T-helper 2 cell treated with Interferon-gamma antibody and Interleukin-4, amounts not matched to agents 5 μg/mL and 100 μg/mL, for 36 hours (primary cell): Measurements from ENCODE around the gene SPCS3.
"Not testable (repeated sequence)": the region's sequence is repeated elsewhere in the genome, so short reads cannot be mapped to it uniquely, and the experiment has no call there.

Experiments used
- DNase-seq: peaks from one replicate; pipeline ENCODE4 v3.0.0; 2021; ENCODE audit warnings: low spot score
- H3K27ac Mint-ChIP-seq: one replicate; pipeline ENCODE4 v1.8.0; 2021; ENCODE audit warnings: mild to moderate bottlenecking, mixed read lengths
- H3K27me3 Mint-ChIP-seq: one replicate; pipeline ENCODE4 v1.8.0; 2021; ENCODE audit warnings: low read depth, mixed read lengths
- H3K36me3 Mint-ChIP-seq: one replicate; pipeline ENCODE4 v1.8.0; 2021; ENCODE audit warnings: low read depth, mixed read lengths
- H3K4me1 Mint-ChIP-seq: one replicate; pipeline ENCODE4 v1.8.0; 2021; ENCODE audit warnings: low read depth, mixed read lengths
- H3K4me3 Mint-ChIP-seq: one replicate; pipeline ENCODE4 v1.8.0; 2022; ENCODE audit warnings: mild to moderate bottlenecking, moderate library complexity, mixed read lengths
- H3K9me3 Mint-ChIP-seq: one replicate; pipeline ENCODE4 v1.8.0; 2021; ENCODE audit warnings: mixed read lengths

The SPCS3 gene

GRCh38 chr4:176292920-176293319, 26.8 kb upstream of the SPCS3 start:
- Mint-ChIP-seq H3K36me3 (no peaks in the 10 kb centered on the region), H3K4me3 (no peak overlapping the region), H3K27me3 (peaks cover 6% of the 10 kb centered on the region), H3K4me1 (no peaks in the 10 kb centered on the region), H3K27ac (no peak overlapping the region), H3K9me3 (no peaks in the 10 kb centered on the region)
- no peak for DNase-seq

DNA sequence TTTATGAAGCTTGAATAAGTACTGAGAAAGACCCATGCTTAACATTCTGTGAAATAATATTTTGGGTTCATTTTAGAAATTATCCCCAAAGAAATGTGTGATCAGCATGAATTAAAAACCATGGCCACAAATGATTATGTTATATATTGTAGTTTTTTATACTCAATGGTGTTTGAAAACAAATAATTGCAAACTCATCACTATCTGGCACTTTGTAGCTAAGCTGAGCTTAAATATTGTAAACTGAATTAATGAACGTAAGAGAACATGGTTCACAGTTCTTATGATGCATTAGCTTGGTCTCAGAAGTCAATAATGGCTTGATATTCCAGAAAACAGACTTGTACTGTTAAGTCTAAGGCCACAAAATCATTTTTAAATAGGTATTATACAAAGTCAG, 26.1 kb upstream of the SPCS3 start:
- Mint-ChIP-seq H3K27me3 (peaks cover 2% of the 10 kb centered on the region), H3K36me3 (no peaks in the 10 kb centered on the region), H3K27ac (no peak overlapping the region), H3K4me1 (no peaks in the 10 kb centered on the region), H3K4me3 (no peak overlapping the region), H3K9me3 (no peaks in the 10 kb centered on the region)
- no peak for DNase-seq

GRCh38 chr4:176295907-176296306, 23.9 kb upstream of the SPCS3 start:
- not testable (repeated sequence) for DNase-seq, H3K4me3 Mint-ChIP-seq, H3K36me3 Mint-ChIP-seq, H3K9me3 Mint-ChIP-seq, H3K27me3 Mint-ChIP-seq, H3K27ac Mint-ChIP-seq, H3K4me1 Mint-ChIP-seq

GRCh38 chr4:176298664-176299063, 21.1 kb upstream of the SPCS3 start:
- Mint-ChIP-seq H3K36me3 (no peaks in the 10 kb centered on the region), H3K27me3 (peaks cover 3% of the 10 kb centered on the region), H3K4me1 (no peaks in the 10 kb centered on the region), H3K4me3 (no peak overlapping the region), H3K9me3 (no peaks in the 10 kb centered on the region), H3K27ac (no peak overlapping the region)
- DNase-seq = no peak

DNA sequence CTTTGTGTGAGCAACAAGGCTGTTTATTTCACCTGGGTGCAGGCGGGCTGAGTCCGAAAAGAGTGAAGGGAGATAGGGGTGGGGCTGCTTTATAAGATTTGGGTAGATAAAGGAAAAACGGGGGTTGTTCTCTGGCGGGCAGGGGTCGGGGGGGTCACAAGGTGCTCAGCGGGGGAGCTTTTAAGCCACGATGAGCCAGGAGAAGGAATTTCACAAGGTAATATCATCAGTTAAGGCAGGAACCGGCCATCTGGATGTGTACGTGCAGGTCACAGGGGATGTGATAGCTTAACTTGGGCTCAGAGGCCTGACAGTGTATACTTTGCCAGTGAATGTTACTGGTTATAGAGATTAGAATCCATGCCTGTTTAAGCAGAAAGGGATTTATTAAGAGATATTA, 19.7 kb upstream of the SPCS3 start:
- Mint-ChIP-seq H3K4me1 (no peaks in the 10 kb centered on the region), H3K27ac (no peak overlapping the region), H3K36me3 (no peaks in the 10 kb centered on the region), H3K27me3 (peaks cover 7% of the 10 kb centered on the region), H3K9me3 (no peaks in the 10 kb centered on the region), H3K4me3 (no peak overlapping the region)
- DNase-seq = no peak

DNA sequence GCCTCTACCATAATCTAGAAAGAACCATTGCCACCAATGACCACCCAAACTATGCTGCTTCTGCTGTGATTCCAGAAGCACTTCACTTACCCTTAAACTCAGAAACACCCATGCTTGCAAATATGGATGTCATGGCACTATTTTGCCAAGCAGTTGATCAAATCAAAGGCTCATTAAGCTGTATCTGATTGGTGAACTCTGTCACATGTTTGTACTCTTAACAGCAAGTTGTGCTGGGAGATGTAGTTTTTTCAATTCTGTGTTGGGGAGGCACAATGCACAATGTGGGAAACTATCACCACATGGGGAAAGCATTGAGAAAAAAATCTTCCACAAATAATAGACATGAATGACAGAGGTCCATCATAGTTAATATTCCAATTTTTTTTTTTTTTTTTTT, 19.2 kb upstream of the SPCS3 start:
- H3K4me1 Mint-ChIP-seq = no peaks in the 10 kb centered on the region
- H3K9me3 Mint-ChIP-seq = no peaks in the 10 kb centered on the region
- peaks cover 7% of the 10 kb centered on the region for H3K27me3 Mint-ChIP-seq
- no peak overlapping the region for H3K4me3 Mint-ChIP-seq
- DNase-seq = no peak
- no peak overlapping the region for H3K27ac Mint-ChIP-seq
- no peaks in the 10 kb centered on the region for H3K36me3 Mint-ChIP-seq

- Mint-ChIP-seq H3K27ac (no peak overlapping the region), H3K36me3 (no peaks in the 10 kb centered on the region), H3K9me3 (no peaks in the 10 kb centered on the region), H3K4me3 (no peak overlapping the region), H3K27me3 (peaks cover 7% of the 10 kb centered on the region), H3K4me1 (no peaks in the 10 kb centered on the region)
- no peak for DNase-seq
Measured at GRCh38 chr4:176302283-176303275, 17.2 kb upstream of the SPCS3 start.

DNA sequence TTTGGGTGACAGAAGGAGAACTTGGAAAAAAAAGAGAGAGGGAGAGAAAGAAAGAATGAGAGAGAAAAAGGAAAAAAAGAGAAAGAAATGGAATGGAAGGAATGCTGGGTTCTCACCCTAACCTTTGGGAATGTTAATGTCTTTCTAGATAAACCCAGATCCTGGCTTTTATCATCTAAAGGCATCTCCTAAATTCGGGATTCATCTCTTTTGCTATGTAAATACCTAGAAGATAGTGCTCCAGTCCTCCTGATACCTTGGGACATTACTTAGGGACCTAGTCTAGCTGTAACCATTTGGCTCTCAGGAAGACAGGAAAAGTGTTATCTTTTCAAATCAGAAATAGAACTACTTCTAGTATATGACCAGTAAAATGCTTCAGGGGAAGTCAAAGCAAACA, 15.8 kb upstream of the SPCS3 start:
- Mint-ChIP-seq H3K4me1 (no peaks in the 10 kb centered on the region), H3K36me3 (no peaks in the 10 kb centered on the region), H3K27ac (no peak overlapping the region), H3K9me3 (no peaks in the 10 kb centered on the region), H3K4me3 (no peak overlapping the region), H3K27me3 (peaks cover 9% of the 10 kb centered on the region)
- DNase-seq = no peak

GRCh38 chr4:176306837-176307665, 12.7 kb upstream of the SPCS3 start:
- H3K9me3 Mint-ChIP-seq = no peaks in the 10 kb centered on the region
- H3K36me3 Mint-ChIP-seq = no peaks in the 10 kb centered on the region
- H3K4me1 Mint-ChIP-seq = no peaks in the 10 kb centered on the region
- H3K4me3 Mint-ChIP-seq = no peak overlapping the region
- no peak for DNase-seq
- H3K27me3 Mint-ChIP-seq = peaks cover 15% of the 10 kb centered on the region
- no peak overlapping the region for H3K27ac Mint-ChIP-seq

GRCh38 chr4:176307666-176307930, 12.2 kb upstream of the SPCS3 start:
- Mint-ChIP-seq H3K9me3 (no peaks in the 10 kb centered on the region), H3K36me3 (no peaks in the 10 kb centered on the region), H3K4me1 (no peaks in the 10 kb centered on the region), H3K27ac (no peak overlapping the region), H3K4me3 (no peak overlapping the region), H3K27me3 (peaks cover 19% of the 10 kb centered on the region)
- DNase-seq = no peak

DNA sequence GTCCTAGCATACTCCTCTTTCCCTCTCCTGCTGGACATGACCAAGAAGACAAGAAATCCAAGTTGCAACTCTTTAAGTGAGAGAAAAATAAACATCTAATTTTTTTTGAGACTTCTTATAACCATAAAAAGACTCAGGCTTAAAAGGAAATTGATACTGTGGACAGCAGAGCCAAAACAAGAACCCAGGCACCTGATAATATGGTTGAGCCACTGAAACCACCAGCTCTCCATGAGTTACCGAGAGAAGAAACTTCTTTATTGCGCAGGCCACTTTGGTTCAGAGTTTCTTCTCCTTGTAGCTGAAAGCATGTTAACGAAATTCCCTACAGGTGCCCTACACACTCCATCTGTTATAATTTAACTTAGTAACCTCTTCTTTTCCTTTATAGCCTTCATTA, 11.3 kb upstream of the SPCS3 start:
- H3K9me3 Mint-ChIP-seq = no peaks in the 10 kb centered on the region
- H3K4me1 Mint-ChIP-seq = no peaks in the 10 kb centered on the region

DNA sequence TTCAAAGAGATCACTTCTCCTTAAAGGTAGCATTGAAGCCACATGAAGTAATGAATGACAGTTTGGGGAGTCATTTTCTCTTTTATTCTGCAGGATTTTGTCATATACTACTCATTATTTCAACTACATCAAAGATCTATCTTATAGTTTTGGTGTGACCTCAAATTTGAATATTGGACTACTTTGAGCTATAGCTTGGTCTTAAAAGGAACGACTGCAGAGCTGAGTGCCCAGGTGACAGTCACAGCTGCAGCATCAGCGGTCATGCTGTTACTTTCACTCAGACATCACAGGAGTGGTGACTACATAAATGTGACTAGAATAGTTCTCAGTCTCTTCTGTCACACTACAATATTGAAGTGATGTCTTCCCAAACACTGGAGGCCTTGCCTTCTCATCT, 10.7 kb upstream of the SPCS3 start:
- Mint-ChIP-seq H3K36me3 (no peaks in the 10 kb centered on the region), H3K9me3 (no peaks in the 10 kb centered on the region), H3K27me3 (peaks cover 16% of the 10 kb centered on the region), H3K4me3 (no peak overlapping the region), H3K4me1 (no peaks in the 10 kb centered on the region), H3K27ac (no peak overlapping the region)
- no peak for DNase-seq

More for the DNA sequence above, 11.3 kb upstream of the SPCS3 start:
- no peak for DNase-seq
- Mint-ChIP-seq H3K27me3 (peaks cover 19% of the 10 kb centered on the region), H3K4me3 (no peak overlapping the region), H3K36me3 (no peaks in the 10 kb centered on the region), H3K27ac (no peak overlapping the region)

DNA sequence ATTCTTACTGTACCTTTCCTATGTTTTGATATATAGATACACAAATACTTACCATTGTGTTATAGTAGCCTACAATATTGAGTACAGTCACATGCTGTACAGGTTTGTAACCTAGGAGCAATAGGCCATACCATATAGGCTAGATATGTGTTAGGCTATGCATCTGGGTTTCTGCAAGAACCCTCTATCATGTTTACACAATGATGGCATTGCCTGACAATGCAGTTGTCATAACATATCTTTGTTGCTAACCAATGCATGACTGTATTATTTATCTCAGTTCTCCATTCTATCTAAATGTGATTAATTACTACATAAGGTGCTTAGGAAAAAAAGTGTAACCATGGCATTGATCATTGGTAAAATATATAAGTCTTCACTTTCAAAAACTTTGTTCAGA, 10.0 kb upstream of the SPCS3 start:
- Mint-ChIP-seq H3K9me3 (no peaks in the 10 kb centered on the region), H3K4me1 (no peaks in the 10 kb centered on the region), H3K27ac (no peak overlapping the region), H3K4me3 (no peak overlapping the region), H3K27me3 (peaks cover 14% of the 10 kb centered on the region), H3K36me3 (no peaks in the 10 kb centered on the region)
- DNase-seq = no peak

DNA sequence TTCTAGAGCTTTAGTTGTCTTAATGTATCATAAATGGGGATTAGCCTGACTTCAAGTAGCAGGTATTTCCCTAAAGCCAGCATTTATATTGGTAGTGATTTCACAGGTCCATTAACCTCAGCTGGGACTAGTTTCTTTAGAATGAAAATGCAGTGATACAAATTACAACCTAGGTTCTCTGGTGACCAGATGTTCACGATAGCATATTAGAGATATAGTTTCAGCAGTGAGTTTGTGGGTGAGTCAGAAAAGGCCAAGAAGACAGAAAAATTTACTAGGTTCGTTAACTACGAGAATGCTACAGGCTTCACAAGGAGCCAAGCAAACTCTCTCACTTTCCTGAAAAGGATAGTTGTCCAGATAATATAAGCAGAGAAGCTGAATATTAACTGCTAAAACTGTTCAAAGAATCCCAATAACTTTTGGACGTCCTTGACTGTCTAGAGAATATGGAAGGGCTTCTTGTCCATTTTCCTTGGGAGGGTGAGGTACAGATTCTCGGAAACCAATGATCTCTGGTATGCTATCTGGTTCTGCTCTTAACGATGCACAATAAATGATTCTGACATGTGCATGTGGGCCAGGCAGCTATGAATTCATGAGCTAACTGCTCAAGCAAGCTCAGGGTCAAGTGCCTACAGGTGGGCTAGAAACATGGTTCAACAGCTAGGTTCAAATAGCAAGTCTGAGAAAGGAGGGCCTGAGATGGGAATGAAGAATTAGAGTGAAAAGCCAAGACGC, 6.0 kb upstream of the SPCS3 start:
- Mint-ChIP-seq H3K27ac (no peak overlapping the region), H3K36me3 (no peaks in the 10 kb centered on the region), H3K4me1 (peaks cover 4% of the 10 kb centered on the region), H3K9me3 (no peaks in the 10 kb centered on the region), H3K4me3 (no peak overlapping the region), H3K27me3 (peaks cover 16% of the 10 kb centered on the region)
- no peak for DNase-seq
